Measurements from ENCODE around the gene SMARCA2. TPM values are rescaled to one million over a fixed set of nuclear protein-coding genes. Genes with fewer than 3 reads are reported as not detected.
"Not testable (repeated sequence)": the region's sequence is repeated elsewhere in the genome, so short reads cannot be mapped to it uniquely, and the experiment has no call there.

Gene SMARCA2
- total RNA-seq, 1 experiment from 2014 or later: 26.7 TPM

GRCh38 chr9:2140600-2141223 lies 125.6 kb downstream of the SMARCA2 start:
- DNase-seq (ENCODE audit: low spot score): no peak

DNA sequence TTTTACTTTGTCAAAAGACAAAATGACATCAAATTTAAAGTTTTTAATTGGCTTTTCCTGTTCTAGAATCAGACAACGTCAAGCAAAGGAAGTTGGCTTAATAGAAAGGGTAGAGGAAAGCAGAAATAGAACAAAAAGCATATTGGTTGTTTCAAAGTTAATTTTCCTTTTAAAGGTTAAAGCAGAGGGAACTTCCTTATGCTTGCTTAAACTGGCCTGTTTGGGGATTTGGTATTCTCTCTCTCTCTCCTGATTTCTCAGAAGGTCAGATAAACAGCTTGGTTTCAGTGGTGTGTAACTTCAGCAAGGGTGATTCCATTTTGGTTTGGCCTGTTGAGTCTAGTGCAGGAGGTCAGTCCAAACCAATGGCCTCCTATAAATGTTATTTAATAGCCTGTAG lies 127.1 kb downstream of the SMARCA2 start:
- no peak for DNase-seq (ENCODE audit: low spot score)

- no peak for DNase-seq (ENCODE audit: low spot score)
Observed at GRCh38 chr9:2144619-2145018, 129.5 kb downstream of the SMARCA2 start.

DNA sequence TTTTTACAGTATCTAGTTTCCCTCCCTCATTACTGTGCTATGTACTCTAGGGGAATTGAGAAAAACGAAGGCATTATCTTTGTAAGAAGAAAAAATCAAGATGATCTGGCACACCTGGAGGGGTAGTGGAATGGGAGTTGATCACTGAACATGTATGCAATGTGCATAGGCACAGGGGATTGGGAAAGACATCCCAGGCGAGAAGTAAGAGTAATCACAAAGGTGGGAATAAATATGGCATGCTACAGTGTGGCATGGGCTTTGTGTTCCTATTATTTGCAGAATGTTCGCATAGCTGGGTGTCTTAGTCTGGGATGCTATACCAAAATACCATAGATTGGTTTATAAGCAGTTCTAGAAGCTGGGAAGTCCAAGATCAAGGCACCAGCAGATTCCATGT lies 130.6 kb downstream of the SMARCA2 start:
- DNase-seq (ENCODE audit: low spot score): no peak

DNA sequence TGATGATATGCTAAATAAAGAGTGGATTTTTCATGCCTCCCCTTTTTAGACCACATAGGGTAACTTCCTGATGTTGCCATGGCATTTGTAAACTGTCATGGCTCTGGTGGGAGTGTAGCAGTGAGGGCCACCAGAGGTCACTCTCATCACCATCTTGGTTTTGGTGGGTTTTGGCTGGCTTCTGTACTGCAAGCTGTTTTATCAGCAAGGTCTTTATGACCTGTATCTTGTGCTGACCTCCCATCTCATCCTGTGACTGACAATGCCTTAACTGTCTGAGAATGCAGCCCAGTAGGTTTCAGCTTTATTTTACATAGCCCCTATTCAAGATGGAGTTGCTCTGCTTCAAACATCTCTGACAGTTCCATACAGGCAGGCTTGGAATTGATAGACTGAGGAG lies 131.6 kb downstream of the SMARCA2 start:
- not testable (repeated sequence) for DNase-seq (ENCODE audit: low spot score)

- DNase-seq (ENCODE audit: low spot score): no peak
Observed at GRCh38 chr9:2150338-2150737, 135.2 kb downstream of the SMARCA2 start.

- DNase-seq (ENCODE audit: low spot score): no peak
Observed at GRCh38 chr9:2151171-2151570, 136.0 kb downstream of the SMARCA2 start.

DNA sequence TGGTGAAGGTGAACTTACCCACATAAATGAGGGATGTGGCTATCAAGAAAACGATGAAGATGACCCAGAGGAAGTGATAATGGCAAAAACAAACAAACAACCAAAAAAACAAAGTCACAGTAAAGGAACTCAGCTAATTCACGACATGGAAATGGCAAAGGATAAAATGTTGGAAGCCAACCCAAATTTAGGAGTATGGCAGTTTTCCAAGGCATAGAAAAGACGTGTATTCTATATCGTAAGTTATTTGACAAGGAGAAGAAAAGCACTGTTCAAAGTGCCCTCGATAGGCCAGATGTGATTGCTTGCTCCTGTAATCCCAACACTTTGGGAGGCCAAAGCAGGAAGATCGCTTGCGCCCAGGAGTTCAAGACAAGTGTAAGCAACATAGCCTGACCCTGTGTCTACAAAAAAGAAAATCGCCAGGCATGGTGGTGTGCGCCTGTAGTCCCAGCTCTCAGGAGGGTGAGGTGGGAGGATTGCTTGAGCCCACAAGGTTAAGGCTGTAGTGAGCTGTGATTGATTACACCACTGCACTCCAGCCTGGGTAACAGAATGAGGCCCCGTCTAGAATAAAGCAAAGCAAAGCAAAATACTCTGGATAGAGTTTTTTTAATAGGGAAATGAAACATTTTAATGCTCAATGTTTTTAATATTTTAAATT lies 138.0 kb downstream of the SMARCA2 start:
- no peak for DNase-seq (ENCODE audit: low spot score)

- DNase-seq (ENCODE audit: low spot score): no peak
Observed at GRCh38 chr9:2153630-2154217, 138.6 kb downstream of the SMARCA2 start.

DNA sequence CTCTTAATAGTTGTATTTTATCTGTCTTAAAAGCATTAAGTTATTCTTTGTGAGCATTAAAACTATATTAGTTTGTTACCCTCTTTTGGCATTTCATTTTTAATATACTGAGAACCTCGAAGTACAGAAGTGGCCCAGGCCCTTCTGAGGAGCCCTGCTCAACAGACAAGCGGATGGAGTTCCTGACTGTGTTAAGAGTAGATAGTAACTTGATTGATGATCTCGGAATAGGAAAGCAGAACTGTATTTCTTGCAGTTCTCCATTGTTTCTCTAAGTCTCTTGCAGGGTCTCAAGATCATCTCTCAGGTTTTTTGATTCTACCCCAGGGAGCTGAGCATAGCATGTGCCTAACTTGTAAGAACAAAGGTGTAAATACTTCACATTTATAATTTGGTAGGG lies 139.6 kb downstream of the SMARCA2 start:
- DNase-seq (ENCODE audit: low spot score): no peak

DNA sequence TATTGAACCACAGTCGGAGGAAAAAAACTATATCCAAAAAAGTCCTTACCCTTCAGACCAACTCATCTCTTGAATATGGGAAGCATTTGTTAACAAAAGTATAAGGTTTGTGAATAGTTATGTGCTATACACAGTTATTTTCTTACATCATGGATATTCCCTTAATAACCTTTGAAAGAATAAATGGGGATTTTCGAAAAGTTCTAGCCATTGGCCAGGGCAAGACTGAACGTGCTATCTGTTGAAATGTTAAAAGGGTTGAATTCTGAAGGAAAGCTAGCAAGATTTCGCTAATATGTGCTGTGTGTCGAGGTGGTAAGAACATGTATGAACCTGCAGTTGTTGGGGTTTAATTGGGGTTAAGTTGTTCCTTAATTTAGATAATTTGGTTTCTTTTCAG lies 140.8 kb downstream of the SMARCA2 start:
- DNase-seq (ENCODE audit: low spot score): no peak

DNA sequence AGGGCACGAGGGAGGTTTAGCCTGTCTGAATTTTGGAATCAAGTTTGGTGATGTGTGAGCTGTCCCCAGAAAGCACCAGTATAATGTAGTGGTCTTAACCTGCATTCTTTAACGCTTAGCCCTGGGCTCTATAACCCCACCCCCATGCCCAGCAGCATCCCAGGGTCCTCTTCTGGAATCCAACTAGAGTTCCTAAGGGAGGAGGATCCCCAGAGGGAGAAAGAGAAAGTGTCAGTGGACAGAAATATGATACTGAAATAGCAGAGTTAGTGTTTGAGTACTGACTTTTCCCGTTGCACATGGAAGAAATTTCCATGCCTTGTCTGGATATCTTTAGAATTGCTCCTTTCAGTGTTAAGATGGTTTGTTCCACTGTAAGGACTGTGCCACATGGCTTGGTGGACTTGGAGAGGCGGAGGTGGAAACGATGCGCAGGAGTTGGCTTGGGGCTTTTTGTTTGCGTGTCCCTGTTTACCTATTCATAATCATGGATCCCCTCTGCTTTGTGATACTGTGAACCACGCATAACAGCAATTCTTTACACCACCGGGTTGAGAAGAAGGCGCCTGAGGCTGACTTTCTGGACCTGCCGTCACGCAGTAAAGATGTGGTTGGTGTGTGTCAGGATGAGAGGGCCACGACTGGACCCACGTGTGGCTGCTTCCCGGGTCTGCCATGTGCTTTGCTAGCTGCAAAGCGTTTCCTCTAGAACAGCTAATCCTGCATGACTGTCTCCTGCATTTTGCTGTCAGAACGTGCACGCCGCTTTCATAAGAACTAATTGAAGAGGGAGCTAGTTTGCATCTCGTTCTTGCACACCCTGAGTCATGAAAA lies 142.3 kb downstream of the SMARCA2 start:
- DNase-seq (ENCODE audit: low spot score): peak; percentile 28

DNA sequence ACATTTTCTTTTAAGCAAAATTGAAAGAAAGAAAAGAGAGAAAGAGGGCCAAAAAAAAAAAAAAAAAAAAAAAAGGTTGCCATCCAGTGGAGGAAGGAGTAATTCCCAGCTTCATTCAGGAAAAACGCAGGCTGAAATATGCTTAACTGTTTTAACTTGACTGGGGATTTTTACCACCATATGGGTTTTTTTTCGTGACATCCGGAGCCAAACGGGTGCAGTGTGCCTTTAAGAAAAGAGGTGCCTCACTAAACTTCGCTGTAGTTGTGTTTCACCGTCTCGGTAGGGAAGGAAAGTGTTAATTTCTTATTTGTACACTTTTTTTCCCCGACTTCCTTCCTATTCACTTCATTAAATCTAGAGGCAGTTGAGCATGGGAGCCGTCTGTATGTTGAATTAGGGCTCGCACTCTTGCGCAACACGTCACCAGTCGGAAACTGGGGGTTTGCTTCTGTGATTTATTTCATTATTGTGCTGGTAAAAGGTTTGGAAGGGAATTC lies 143.0 kb downstream of the SMARCA2 start:
- DNase-seq (ENCODE audit: low spot score): peak; percentile 59

GRCh38 chr9:2158766-2159430 lies 143.8 kb downstream of the SMARCA2 start:
- no peak for DNase-seq (ENCODE audit: low spot score)

DNA sequence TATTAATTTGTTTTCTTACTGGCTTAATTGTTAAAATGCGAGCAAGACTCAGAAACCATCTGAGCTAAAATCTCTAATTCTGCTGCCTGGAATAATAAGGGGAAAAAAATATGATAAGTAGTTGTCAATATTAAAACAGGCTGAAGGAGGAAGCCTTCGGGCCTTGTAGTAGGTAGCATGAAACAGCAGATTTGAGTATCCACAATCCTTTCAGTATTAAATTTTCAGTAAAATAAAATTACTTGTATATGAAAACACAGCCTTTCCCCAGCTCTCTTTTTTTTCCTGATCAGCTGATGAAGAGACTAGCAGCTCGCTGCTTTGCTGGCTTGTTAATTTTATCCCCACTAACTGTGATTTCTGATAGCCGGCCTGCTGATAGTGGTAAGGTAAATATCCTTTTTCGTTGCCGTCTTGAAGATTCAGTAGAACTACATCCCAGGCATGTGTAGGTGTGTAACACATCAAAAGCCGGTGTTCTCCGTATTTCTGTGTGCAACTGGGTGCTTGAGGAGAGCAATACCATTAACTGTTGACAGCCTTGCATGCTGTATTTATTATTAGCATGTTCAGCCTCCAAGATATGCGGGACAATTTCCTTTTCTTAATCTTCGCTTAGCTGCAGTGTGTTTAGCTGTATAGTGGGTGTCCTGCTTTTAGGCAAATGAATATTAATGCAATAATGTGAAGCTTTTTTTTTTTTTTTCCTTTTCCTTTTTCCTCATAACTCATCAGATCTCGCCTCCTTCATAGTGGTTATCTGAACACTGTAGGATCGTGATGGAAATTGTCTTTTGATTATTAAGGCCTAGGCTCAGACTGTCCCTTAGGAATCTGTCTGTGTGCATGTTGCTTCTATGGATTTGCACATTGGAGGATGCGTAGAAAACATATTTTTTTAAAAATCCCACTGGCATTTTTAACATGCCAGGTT lies 144.6 kb downstream of the SMARCA2 start:
- no peak for DNase-seq (ENCODE audit: low spot score)

- no peak for DNase-seq (ENCODE audit: low spot score)
Observed at GRCh38 chr9:2161661-2162060, 146.5 kb downstream of the SMARCA2 start.

DNA sequence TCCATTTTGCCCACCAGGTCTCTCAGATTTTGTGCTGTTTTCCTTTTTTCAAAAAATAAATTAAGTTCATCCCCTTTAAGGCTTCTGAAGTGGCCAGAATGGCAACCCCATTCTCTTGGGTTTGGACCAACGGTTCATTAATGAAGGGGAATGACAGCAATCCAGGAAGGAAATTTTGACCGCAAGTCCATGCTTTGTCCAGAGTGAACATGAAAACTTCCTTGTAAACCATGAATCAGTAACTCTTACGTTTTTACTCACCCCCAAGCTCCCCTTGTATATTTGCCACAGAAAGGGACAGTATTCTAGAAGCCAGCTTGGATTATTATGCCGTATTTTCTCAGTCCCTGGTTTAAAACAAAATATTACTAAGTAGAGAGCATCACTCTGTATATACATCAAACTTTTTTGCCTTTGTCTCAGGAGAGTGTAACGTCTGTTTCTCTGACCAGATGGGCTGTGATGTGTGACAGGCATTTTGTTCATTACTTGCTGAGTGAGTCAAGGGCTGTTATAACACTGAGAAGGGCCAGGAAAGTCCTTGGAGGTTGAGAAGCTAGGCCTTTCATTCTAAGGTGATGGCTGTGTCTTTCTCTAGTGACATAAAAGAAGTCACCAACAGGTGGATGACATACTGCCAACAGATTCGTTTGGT lies 148.2 kb downstream of the SMARCA2 start:
- no peak for DNase-seq (ENCODE audit: low spot score)

DNA sequence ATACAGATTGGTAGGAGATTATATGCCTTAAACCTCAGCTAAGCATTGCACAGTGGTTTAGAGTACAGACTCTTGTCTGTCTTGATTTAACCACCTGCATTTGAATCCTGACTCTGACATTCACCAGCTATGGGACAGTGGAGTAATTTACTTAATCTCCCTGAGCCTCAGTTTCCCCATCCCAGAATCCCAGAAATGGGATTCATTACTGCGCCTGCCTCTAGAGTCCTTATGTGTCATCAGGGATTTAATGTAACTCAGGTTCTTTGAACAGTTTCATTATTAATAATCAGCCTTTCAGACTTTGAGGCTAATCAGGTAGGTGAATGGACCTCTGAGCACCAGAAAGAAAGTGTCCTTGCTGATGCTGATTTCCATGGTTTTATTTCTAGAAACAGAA lies 149.1 kb downstream of the SMARCA2 start:
- DNase-seq (ENCODE audit: low spot score): no peak

DNA sequence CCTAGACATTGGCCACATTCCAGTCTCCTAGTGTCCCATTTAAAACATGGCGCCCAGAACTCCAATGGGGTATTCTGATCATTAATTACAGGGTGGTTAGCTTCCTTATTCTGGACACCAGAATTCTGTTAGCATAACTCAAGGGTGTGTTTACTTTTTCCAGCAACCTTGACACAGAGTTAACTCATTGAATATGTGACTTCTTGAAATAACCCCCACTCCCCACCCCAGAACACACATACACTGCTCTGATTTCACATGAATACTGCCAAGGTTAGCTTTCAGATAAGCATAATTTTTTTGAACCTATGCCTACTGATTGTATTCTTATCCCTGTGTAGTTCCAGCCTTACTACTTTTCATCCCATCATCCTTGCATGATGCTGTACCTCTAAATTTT lies 151.1 kb downstream of the SMARCA2 start:
- DNase-seq (ENCODE audit: low spot score): no peak

- no peak for DNase-seq (ENCODE audit: low spot score)
Observed at GRCh38 chr9:2169035-2169434, 153.9 kb downstream of the SMARCA2 start.
